ENCODE results near the gene MYL9.

DNA sequence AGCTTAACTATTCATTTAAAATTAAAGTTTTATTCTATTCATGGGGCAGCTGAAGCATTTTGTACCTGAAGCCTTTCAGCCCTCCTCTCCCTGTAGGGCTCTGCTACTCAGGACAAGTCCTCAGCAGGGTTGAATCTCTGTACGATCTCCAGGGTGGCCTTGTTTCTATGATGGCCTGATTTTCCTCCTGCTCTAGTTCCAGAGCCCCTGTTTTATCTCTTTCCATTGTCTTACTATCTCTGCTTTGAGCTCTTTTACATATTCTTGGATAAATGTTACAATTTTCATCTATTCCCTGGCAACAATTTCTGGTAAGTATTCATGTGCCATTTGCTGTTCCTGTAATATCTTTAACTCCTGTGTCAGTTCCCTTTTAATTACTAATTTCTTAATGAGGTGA is 19.8 kb upstream of the MYL9 start:
- TF ChIP-seq, protein P1, sequence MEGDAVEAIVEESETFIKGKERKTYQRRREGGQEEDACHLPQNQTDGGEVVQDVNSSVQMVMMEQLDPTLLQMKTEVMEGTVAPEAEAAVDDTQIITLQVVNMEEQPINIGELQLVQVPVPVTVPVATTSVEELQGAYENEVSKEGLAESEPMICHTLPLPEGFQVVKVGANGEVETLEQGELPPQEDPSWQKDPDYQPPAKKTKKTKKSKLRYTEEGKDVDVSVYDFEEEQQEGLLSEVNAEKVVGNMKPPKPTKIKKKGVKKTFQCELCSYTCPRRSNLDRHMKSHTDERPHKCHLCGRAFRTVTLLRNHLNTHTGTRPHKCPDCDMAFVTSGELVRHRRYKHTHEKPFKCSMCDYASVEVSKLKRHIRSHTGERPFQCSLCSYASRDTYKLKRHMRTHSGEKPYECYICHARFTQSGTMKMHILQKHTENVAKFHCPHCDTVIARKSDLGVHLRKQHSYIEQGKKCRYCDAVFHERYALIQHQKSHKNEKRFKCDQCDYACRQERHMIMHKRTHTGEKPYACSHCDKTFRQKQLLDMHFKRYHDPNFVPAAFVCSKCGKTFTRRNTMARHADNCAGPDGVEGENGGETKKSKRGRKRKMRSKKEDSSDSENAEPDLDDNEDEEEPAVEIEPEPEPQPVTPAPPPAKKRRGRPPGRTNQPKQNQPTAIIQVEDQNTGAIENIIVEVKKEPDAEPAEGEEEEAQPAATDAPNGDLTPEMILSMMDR (conservative IDR thresholded peaks at IDR 0.05): no peak
- TF ChIP-seq ZFX (IDR thresholded peaks at IDR 0.05): no peak

All from C4-2B (cell line).